WTC11 (cell line): Measurements from ENCODE around the gene KRTAP10-2. TPM values are rescaled to one million over a fixed set of nuclear protein-coding genes. Genes with fewer than 3 reads are reported as not detected.

Source experiments
- ATAC-seq: fragments of 200-7000 bp; cut with Tn5 transposase; 2 replicates; pipeline ENCODE4 v1.10.0; 2021; ENCODE audit warnings: mild to moderate bottlenecking, moderate library complexity
- CTCF ChIA-PET: fragments of 300-600 bp; sonication (Branson Sonifier 250); formaldehyde crosslinking; loops from one replicate; lab custom pipeline; 2021; ENCODE audit warnings: antibody characterized with exemption; lab: Charles Lee
- POLR2A ChIA-PET: fragments of 350-600 bp; sonication (Branson Sonifier 250); formaldehyde crosslinking; loops from one replicate; lab custom pipeline; 2021; ENCODE audit warnings: antibody characterized with exemption; lab: Charles Lee
- DNase-seq: peaks from one replicate; pipeline ENCODE4 v3.0.0; 2021; ENCODE audit warnings: low spot score
- H3K27ac Mint-ChIP-seq: 2 replicates; pipeline ENCODE4 v1.8.0; 2021; ENCODE audit warnings: mixed read lengths
- H3K27me3 Mint-ChIP-seq: 2 replicates; pipeline ENCODE4 v1.8.0; 2021; ENCODE audit warnings: low read depth, mild to moderate bottlenecking, moderate library complexity, mixed read lengths
- H3K36me3 Mint-ChIP-seq: 2 replicates; pipeline ENCODE4 v1.8.0; 2021; ENCODE audit warnings: mixed read lengths
- H3K4me1 Mint-ChIP-seq: 2 replicates; pipeline ENCODE4 v1.8.0; 2022; ENCODE audit warnings: mixed read lengths
- H3K4me3 Mint-ChIP-seq: 2 replicates; pipeline ENCODE4 v1.8.0; 2021; ENCODE audit warnings: mild to moderate bottlenecking, moderate library complexity, mixed read lengths
- H3K9me3 Mint-ChIP-seq: 2 replicates; pipeline ENCODE4 v1.8.0; 2021; ENCODE audit warnings: mixed read lengths
- ETV6 ChIP-seq: sonication (generic); formaldehyde crosslinking; IDR thresholded peaks from 2 replicates; pipeline ENCODE4 v1.8.1; 2022; ENCODE audit warnings: mild to moderate bottlenecking, missing genetic modification reagents
- FOXK1 ChIP-seq: sonication (generic); formaldehyde crosslinking; IDR thresholded peaks from 2 replicates; pipeline ENCODE4 v1.8.0; 2022; ENCODE audit warnings: mild to moderate bottlenecking, moderate library complexity, missing genetic modification reagents
- JUN ChIP-seq: sonication (generic); formaldehyde crosslinking; IDR thresholded peaks from 2 replicates; pipeline ENCODE4 v1.8.0; 2023; ENCODE audit warnings: mild to moderate bottlenecking, missing genetic modification reagents
- TEAD4 ChIP-seq: sonication (generic); formaldehyde crosslinking; IDR thresholded peaks from 2 replicates; pipeline ENCODE4 v1.8.0; 2022; ENCODE audit warnings: mild to moderate bottlenecking, missing genetic modification reagents
- TP53 ChIP-seq: sonication (generic); formaldehyde crosslinking; IDR thresholded peaks from 2 replicates; pipeline ENCODE4 v1.8.1; 2023; ENCODE audit warnings: mild to moderate bottlenecking, missing genetic modification reagents
- ZBTB21 ChIP-seq: sonication (generic); formaldehyde crosslinking; IDR thresholded peaks from 2 replicates; pipeline ENCODE4 v1.8.1; 2023; ENCODE audit warnings: mild to moderate bottlenecking, missing genetic modification reagents, borderline replicate concordance
- ZNF263 ChIP-seq: sonication (generic); formaldehyde crosslinking; IDR thresholded peaks from 2 replicates; pipeline ENCODE4 v1.8.1; 2022; ENCODE audit warnings: low read depth, mild to moderate bottlenecking, moderate library complexity, missing genetic modification reagents
- total RNA-seq: library from RNA; stranded (reverse); gene quantifications from 3 replicates; pipeline ENCODE4 v1.2.3, GENCODE V29; 2021
- TF ChIP-seq, protein P1 (sequence below): sonication (generic); formaldehyde crosslinking; IDR thresholded peaks from 2 replicates; pipeline ENCODE4 v1.8.0; 2022; ENCODE audit warnings: missing genetic modification reagents
- TF ChIP-seq, protein P2 (sequence below): fragments of 250-450 bp; sonication (Bioruptor Pico); IDR thresholded peaks from 2 replicates; pipeline ENCODE4 v1.9.0; 2021; ENCODE audit warnings: mild to moderate bottlenecking, borderline replicate concordance
- TF ChIP-seq, protein P3 (sequence below): fragments of 250-450 bp; sonication (Bioruptor Pico); IDR thresholded peaks from 2 replicates; pipeline ENCODE4 v1.9.0; 2021; ENCODE audit warnings: mild to moderate bottlenecking
- TF ChIP-seq, protein P4 (sequence below): fragments of 250-450 bp; sonication (Bioruptor Pico); conservative IDR thresholded peaks from 2 replicates; pipeline ENCODE4 v1.9.0; 2021; ENCODE audit warnings: mild to moderate bottlenecking
- TF ChIP-seq, protein P5 (sequence below): sonication (generic); formaldehyde crosslinking; IDR thresholded peaks from 2 replicates; pipeline ENCODE4 v1.8.0; 2022; ENCODE audit warnings: mild to moderate bottlenecking, missing genetic modification reagents
- TF ChIP-seq, protein P6 (sequence below): sonication (generic); formaldehyde crosslinking; IDR thresholded peaks from 2 replicates; pipeline ENCODE4 v1.8.1; 2022; ENCODE audit warnings: low read depth, mild to moderate bottlenecking, moderate library complexity, missing genetic modification reagents, borderline replicate concordance
- TF ChIP-seq, protein P7 (sequence below): fragments of 250-450 bp; sonication (Bioruptor Pico); IDR thresholded peaks from 2 replicates; pipeline ENCODE4 v1.8.0; 2021; ENCODE audit warnings: mild to moderate bottlenecking
- TF ChIP-seq, protein P8 (sequence below): sonication (generic); formaldehyde crosslinking; IDR thresholded peaks from 2 replicates; pipeline ENCODE4 v1.8.1; 2022; ENCODE audit warnings: mild to moderate bottlenecking, missing genetic modification reagents, moderate library complexity, borderline replicate concordance

KRTAP10-2 gene
- total RNA-seq, 1 experiment from 2014 or later, result not detected

DNA sequence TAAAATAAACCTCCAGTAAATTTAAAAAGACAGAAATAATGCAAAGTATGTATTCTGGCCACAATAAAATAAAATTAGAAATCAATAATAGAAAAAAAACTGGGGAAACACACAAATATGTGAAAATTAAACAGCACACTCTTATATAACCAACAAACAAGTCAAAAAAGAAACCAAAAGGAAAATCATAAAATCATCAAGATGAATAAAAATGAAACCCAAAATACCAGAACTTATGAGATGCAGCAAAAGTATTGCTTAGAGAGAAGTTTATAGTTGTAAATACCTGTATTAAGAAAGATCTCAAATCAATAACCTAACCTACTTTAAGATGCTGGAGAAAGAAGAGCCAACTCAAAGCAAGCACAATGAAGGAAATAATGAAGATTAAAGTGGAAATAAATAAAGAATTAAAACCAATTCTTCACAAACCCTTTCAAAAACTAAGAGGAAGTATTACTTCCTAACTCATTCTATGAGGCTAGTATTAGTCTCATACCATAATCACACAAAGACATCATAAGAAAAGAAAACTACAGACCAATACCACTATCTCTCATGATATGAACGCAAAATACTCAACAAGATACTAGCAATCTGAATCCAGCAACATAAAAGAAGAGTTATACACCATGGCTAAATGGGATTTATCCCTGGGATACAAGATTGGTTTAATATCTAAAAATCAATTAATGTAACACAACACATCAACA lies 13.7 kb upstream of the KRTAP10-2 start:
- TF ChIP-seq ETV6 (CRISPR knock-in tag) (no peak), ZBTB21 (CRISPR knock-in tag) (no peak), JUN (CRISPR knock-in tag) (no peak), ZNF263 (no peak), TP53 (CRISPR knock-in tag) (no peak), TEAD4 (CRISPR knock-in tag) (no peak), FOXK1 (no peak)
- TF ChIP-seq, protein P1, sequence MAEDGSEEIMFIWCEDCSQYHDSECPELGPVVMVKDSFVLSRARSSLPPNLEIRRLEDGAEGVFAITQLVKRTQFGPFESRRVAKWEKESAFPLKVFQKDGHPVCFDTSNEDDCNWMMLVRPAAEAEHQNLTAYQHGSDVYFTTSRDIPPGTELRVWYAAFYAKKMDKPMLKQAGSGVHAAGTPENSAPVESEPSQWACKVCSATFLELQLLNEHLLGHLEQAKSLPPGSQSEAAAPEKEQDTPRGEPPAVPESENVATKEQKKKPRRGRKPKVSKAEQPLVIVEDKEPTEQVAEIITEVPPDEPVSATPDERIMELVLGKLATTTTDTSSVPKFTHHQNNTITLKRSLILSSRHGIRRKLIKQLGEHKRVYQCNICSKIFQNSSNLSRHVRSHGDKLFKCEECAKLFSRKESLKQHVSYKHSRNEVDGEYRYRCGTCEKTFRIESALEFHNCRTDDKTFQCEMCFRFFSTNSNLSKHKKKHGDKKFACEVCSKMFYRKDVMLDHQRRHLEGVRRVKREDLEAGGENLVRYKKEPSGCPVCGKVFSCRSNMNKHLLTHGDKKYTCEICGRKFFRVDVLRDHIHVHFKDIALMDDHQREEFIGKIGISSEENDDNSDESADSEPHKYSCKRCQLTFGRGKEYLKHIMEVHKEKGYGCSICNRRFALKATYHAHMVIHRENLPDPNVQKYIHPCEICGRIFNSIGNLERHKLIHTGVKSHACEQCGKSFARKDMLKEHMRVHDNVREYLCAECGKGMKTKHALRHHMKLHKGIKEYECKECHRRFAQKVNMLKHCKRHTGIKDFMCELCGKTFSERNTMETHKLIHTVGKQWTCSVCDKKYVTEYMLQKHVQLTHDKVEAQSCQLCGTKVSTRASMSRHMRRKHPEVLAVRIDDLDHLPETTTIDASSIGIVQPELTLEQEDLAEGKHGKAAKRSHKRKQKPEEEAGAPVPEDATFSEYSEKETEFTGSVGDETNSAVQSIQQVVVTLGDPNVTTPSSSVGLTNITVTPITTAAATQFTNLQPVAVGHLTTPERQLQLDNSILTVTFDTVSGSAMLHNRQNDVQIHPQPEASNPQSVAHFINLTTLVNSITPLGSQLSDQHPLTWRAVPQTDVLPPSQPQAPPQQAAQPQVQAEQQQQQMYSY (CRISPR knock-in tag), result no peak
- TF ChIP-seq, protein P2, sequence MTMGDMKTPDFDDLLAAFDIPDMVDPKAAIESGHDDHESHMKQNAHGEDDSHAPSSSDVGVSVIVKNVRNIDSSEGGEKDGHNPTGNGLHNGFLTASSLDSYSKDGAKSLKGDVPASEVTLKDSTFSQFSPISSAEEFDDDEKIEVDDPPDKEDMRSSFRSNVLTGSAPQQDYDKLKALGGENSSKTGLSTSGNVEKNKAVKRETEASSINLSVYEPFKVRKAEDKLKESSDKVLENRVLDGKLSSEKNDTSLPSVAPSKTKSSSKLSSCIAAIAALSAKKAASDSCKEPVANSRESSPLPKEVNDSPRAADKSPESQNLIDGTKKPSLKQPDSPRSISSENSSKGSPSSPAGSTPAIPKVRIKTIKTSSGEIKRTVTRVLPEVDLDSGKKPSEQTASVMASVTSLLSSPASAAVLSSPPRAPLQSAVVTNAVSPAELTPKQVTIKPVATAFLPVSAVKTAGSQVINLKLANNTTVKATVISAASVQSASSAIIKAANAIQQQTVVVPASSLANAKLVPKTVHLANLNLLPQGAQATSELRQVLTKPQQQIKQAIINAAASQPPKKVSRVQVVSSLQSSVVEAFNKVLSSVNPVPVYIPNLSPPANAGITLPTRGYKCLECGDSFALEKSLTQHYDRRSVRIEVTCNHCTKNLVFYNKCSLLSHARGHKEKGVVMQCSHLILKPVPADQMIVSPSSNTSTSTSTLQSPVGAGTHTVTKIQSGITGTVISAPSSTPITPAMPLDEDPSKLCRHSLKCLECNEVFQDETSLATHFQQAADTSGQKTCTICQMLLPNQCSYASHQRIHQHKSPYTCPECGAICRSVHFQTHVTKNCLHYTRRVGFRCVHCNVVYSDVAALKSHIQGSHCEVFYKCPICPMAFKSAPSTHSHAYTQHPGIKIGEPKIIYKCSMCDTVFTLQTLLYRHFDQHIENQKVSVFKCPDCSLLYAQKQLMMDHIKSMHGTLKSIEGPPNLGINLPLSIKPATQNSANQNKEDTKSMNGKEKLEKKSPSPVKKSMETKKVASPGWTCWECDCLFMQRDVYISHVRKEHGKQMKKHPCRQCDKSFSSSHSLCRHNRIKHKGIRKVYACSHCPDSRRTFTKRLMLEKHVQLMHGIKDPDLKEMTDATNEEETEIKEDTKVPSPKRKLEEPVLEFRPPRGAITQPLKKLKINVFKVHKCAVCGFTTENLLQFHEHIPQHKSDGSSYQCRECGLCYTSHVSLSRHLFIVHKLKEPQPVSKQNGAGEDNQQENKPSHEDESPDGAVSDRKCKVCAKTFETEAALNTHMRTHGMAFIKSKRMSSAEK (CRISPR knock-in tag), result no peak
- TF ChIP-seq, protein P3, sequence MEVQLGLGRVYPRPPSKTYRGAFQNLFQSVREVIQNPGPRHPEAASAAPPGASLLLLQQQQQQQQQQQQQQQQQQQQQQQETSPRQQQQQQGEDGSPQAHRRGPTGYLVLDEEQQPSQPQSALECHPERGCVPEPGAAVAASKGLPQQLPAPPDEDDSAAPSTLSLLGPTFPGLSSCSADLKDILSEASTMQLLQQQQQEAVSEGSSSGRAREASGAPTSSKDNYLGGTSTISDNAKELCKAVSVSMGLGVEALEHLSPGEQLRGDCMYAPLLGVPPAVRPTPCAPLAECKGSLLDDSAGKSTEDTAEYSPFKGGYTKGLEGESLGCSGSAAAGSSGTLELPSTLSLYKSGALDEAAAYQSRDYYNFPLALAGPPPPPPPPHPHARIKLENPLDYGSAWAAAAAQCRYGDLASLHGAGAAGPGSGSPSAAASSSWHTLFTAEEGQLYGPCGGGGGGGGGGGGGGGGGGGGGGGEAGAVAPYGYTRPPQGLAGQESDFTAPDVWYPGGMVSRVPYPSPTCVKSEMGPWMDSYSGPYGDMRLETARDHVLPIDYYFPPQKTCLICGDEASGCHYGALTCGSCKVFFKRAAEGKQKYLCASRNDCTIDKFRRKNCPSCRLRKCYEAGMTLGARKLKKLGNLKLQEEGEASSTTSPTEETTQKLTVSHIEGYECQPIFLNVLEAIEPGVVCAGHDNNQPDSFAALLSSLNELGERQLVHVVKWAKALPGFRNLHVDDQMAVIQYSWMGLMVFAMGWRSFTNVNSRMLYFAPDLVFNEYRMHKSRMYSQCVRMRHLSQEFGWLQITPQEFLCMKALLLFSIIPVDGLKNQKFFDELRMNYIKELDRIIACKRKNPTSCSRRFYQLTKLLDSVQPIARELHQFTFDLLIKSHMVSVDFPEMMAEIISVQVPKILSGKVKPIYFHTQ (CRISPR knock-in tag), result no peak
- TF ChIP-seq, protein P4, sequence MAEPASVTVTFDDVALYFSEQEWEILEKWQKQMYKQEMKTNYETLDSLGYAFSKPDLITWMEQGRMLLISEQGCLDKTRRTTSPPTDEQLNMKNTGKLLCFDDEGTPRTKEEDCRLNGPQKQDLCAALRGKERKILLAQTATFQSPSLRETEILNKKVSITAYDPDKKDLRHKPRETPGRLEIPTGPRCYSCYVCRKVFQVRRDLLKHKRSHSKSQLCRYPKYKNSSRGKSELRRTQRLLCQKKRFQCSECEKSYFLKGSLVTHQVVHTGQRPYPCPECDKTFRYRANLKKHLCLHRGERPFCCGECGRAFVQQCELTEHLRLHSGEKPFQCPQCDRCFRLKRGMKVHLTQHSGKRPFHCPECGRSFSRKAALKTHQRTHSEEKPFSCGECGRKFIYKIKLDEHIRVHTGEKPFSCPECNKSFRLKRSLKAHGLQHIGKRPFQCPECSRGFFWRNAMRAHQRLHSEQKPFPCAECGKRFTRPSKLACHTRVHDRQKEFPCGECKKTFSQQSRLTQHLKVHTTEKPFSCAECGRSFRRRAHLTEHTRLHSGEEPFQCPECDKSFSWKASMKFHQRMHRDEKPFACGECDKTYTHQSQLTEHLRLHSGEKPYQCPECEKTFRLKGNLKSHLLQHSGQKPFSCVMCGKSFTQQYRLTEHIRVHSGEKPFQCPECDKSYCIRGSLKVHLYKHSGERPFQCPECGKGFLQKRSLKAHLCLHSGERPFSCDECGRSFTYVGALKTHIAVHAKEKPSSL (CRISPR knock-in tag), result no peak
- TF ChIP-seq, protein P5, sequence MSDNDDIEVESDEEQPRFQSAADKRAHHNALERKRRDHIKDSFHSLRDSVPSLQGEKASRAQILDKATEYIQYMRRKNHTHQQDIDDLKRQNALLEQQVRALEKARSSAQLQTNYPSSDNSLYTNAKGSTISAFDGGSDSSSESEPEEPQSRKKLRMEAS (CRISPR knock-in tag), result no peak
- TF ChIP-seq, protein P6, sequence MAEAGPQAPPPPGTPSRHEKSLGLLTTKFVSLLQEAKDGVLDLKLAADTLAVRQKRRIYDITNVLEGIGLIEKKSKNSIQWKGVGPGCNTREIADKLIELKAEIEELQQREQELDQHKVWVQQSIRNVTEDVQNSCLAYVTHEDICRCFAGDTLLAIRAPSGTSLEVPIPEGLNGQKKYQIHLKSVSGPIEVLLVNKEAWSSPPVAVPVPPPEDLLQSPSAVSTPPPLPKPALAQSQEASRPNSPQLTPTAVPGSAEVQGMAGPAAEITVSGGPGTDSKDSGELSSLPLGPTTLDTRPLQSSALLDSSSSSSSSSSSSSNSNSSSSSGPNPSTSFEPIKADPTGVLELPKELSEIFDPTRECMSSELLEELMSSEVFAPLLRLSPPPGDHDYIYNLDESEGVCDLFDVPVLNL (CRISPR knock-in tag), result no peak
- TF ChIP-seq, protein P7, sequence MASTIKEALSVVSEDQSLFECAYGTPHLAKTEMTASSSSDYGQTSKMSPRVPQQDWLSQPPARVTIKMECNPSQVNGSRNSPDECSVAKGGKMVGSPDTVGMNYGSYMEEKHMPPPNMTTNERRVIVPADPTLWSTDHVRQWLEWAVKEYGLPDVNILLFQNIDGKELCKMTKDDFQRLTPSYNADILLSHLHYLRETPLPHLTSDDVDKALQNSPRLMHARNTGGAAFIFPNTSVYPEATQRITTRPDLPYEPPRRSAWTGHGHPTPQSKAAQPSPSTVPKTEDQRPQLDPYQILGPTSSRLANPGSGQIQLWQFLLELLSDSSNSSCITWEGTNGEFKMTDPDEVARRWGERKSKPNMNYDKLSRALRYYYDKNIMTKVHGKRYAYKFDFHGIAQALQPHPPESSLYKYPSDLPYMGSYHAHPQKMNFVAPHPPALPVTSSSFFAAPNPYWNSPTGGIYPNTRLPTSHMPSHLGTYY (CRISPR knock-in tag), result no peak
- TF ChIP-seq, protein P8, sequence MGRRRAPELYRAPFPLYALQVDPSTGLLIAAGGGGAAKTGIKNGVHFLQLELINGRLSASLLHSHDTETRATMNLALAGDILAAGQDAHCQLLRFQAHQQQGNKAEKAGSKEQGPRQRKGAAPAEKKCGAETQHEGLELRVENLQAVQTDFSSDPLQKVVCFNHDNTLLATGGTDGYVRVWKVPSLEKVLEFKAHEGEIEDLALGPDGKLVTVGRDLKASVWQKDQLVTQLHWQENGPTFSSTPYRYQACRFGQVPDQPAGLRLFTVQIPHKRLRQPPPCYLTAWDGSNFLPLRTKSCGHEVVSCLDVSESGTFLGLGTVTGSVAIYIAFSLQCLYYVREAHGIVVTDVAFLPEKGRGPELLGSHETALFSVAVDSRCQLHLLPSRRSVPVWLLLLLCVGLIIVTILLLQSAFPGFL (CRISPR knock-in tag), result no peak
- Mint-ChIP-seq H3K9me3 (peaks cover 10% of the 10 kb centered on the region), H3K27me3 (no peaks in the 10 kb centered on the region; the same call in 1 of the 2 replicates), H3K4me1 (no peaks in the 10 kb centered on the region), H3K27ac (no peak overlapping the region), H3K36me3 (no peaks in the 10 kb centered on the region), H3K4me3 (no peak overlapping the region)
- ATAC-seq (no peak), DNase-seq (no peak)
- POLR2A ChIA-PET, result no interaction called here
- CTCF ChIA-PET, result interaction anchor here (1.5 kb wide), 1 partner anchor 228 kb away, joined by 3 read pairs; no protein-coding TSS in a partner anchor
